Stimulated activated CD4-positive, alpha-beta T cell treated with anti-CD3 and anti-CD28 coated beads, Interleukin-12 subunit alpha, Interleukin-12 subunit beta, amount 100 ng/mL, for 4 hours (primary cell): Measurements from ENCODE around the gene PSIP1.
A peak's percentile ranks its signal among the peaks of the same experiment; 100 is the strongest.
"Not testable (repeated sequence)": the region's sequence is repeated elsewhere in the genome, so short reads cannot be mapped to it uniquely, and the experiment has no call there.

Source experiments
- DNase-seq: peaks from one replicate; pipeline ENCODE4 v3.0.0-alpha.2; 2020

PSIP1 gene

GRCh38 chr9:15430920-15431844, 79.6 kb downstream of the PSIP1 start:
- DNase-seq = no peak

DNA sequence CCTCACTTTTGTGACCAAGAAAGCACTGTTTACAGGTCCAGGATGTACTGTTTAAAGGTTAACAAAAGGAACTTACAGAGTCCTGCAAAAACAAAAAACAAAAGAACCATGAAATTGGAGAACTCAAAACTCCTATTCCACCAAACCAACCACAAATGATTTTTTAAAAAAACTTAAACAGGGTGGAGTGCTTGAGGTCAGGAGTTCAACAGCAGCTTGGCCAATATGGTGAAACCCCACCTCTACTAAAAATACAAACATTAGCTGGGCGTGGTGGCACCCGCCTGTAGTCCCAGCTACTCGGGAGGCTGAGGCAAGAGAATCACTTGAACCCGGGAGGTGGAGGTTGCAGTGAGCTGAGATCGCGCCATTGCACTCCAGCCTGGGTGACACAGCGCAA, 83.1 kb downstream of the PSIP1 start:
- DNase-seq = not testable (repeated sequence)

DNA sequence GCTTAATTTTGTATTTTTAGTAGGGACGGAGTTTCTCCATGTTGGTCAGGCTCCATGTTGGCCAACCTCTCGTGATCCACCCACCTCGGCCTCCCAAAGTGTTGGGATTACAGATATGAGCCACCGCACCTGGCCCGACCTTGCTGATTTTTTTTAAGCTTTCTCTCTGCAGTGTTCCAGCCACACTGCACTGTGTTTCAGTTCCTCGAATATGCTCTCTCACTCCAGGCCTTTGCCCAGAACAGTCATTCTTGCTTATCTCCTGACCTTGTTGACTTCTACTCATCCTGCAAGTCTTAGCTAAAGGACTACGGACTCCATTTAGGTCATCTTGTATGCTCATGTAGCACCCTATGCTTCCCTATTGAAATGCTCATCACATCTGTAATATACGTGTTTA, 84.8 kb downstream of the PSIP1 start:
- DNase-seq = no peak

GRCh38 chr9:15423231-15423985, 87.4 kb downstream of the PSIP1 start:
- DNase-seq = no peak

DNA sequence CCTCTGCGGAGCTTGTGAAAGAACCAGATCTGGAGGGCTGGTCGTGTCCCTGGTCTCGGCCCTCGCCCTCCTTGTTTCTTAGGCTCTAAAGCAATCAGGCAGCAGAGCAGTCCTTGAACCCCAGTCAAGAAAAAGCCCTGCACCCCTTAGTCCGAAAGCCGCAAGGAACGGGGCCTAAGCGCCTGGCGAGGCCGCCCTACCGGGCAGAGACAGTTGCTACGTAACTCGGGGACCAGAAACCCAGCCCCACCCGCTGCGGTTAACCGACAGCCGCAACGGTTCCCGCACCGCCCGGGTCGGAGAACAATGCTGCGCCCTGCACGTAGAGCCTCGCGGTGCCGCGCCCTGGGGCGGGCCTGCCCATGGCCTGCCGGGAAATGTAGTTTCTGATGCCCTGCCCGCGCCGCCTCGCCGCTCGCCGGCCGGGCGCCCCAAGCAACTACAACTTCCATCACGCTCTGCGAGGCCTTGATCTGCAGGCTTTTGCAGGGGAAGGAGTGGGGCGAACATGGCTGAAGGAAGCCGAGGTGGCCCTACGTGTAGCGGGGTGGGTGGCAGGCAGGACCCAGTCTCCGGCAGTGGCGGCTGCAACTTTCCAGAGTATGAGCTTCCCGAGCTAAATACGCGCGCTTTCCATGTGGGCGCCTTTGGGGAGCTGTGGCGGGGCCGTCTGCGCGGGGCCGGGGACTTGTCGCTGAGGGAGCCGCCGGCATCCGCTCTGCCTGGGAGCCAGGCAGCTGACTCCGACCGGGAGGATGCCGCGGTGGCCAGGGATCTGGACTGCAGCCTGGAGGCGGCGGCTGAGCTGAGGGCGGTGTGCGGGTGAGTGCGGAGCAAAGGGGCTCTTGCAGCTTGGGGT, 88.2 kb downstream of the PSIP1 start, which contains the start of gene SNAPC3:
TSS of gene SNAPC3 (plus strand) at position 505 of the 859 bp plus-strand sequence. CDS start at position 509, 4 bp downstream.
- DNase-seq = peak; percentile 89

DNA sequence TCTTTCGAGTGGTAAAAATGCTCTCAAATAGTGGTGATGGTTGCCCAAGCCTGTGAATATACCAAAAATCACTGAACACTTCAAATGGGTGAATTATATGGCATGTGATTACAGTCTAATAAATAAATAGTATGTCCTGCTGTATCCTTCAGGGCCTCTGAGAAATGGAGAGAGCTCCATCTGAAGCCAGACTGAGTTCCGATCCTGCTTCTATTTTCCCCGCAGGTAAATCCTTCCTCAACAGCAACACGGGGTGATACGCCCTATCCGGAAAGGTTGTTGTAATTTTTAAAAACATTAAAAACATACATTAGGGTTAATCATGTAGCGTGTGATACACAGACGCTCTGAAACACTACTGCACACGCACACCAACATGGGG, 88.8 kb downstream of the PSIP1 start:
- DNase-seq = no peak

- DNase-seq = no peak
Measured at GRCh38 chr9:15421532-15421931, 89.2 kb downstream of the PSIP1 start.

- no peak for DNase-seq
Measured at GRCh38 chr9:15420796-15421195, 90.0 kb downstream of the PSIP1 start.

GRCh38 chr9:15417626-15418025, 93.1 kb downstream of the PSIP1 start:
- no peak for DNase-seq

GRCh38 chr9:15416880-15417279, 93.9 kb downstream of the PSIP1 start:
- DNase-seq = peak; percentile 16
